ENCODE results near the gene GMDS. TPM values are rescaled to one million over a fixed set of nuclear protein-coding genes. Genes with fewer than 3 reads are reported as not detected.

Gene GMDS
- total and polyA plus RNA-seq, 2 experiments from 2014 or later, result 30.1 to 36.5 TPM

DNA sequence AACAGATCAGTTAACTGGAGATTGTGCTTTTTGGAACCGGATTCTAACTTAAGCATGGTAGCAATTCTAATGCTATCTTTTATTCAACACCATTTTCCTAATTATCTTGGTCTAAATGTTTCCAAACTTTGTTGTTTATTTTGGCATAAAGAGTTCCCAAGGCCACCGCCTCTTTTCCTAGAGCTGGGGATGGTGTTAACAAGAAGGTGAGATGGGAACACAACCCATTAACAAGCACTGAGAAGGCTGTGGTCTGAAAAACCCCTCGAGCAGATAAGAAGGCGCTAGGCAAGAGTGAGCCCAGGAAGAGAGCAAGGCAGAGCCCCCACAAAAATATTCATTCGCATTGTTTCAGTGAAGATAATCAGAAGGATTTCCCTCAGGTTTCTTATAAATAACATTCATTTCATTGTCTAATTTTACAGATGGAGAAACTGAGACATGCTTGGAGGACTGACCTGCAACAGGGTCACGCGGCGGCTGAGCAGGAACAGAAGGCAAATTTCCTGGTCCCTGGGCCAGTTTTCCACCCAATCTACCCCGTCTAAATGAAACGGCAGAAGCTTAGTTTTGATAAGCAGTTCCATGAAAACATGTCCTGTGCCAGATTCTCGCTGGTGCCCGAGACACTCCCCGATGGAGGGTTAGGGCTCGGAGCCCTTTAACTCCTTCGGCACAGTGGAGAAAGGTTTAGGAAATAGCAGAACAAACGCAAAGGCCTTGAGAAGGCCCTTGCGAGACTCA, 480.1 kb downstream of the GMDS start:
- no peak overlapping the region for H3K4me2 ChIP-seq
- no peaks in the 10 kb centered on the region for H3K36me3 ChIP-seq (ENCODE audit: insufficient read depth)
- Mint-ChIP-seq H3K9me3 (no peaks in the 10 kb centered on the region), H3K36me3 (ENCODE audit: low read depth) (no peaks in the 10 kb centered on the region), H3K27me3 (ENCODE audit: insufficient read depth, low read depth, poor library complexity) (no peaks in the 10 kb centered on the region), H3K4me1 (peaks cover 7% of the 10 kb centered on the region; the same call in 2 of the 3 replicates), H3K4me3 (no peak overlapping the region), H3K27ac (no peak overlapping the region)
- H3K9me2 ChIP-seq (ENCODE audit: insufficient read depth), result no peaks in the 10 kb centered on the region; the same call in 1 of the 2 replicates
- H3K4me1 ChIP-seq (ENCODE audit: insufficient read depth), result no peaks in the 10 kb centered on the region
- DNase-seq (ENCODE audit: low spot score), result no peak
- H2AFZ ChIP-seq, result no peak overlapping the region
- H3K27ac ChIP-seq (ENCODE audit: low read depth), result no peak overlapping the region
- H3K27me3 ChIP-seq (ENCODE audit: insufficient read depth), result no peaks in the 10 kb centered on the region
- H3K79me2 ChIP-seq (replicated peaks; ENCODE audit: insufficient read depth), result no peaks in the 10 kb centered on the region
- H3K4me3 ChIP-seq, result no peak overlapping the region
- no peaks in the 10 kb centered on the region for H4K20me1 ChIP-seq (replicated peaks; ENCODE audit: insufficient read depth)
- no peak for ATAC-seq
- TF ChIP-seq CTCF (conservative IDR thresholded peaks at IDR 0.05; ENCODE audit: low read depth in 2 of 2) (no peak), POLR2AphosphoS5 (IDR thresholded peaks at IDR 0.05; ENCODE audit: low read depth) (no peak), JUNB (IDR thresholded peaks at IDR 0.05; ENCODE audit: unreplicated experiment) (no peak), CREB1 (CRISPR knock-in tag; IDR thresholded peaks at IDR 0.05; ENCODE audit: low read depth) (no peak), REST (IDR thresholded peaks at IDR 0.05; ENCODE audit: unreplicated experiment) (no peak), EZH2 (IDR thresholded peaks at IDR 0.05; ENCODE audit: low read depth, unreplicated experiment) (no peak), STAT1 (IDR thresholded peaks at IDR 0.05; ENCODE audit: unreplicated experiment) (no peak), ZNF114 (CRISPR knock-in tag; IDR thresholded peaks at IDR 0.05) (no peak), ZNF331 (CRISPR knock-in tag; IDR thresholded peaks at IDR 0.05; ENCODE audit: low read depth) (no peak), NANOG (IDR thresholded peaks at IDR 0.05; ENCODE audit: borderline replicate concordance) (no peak), EZH2phosphoT487 (IDR thresholded peaks at IDR 0.05; ENCODE audit: unreplicated experiment) (no peak)
- TF ChIP-seq, protein P1, sequence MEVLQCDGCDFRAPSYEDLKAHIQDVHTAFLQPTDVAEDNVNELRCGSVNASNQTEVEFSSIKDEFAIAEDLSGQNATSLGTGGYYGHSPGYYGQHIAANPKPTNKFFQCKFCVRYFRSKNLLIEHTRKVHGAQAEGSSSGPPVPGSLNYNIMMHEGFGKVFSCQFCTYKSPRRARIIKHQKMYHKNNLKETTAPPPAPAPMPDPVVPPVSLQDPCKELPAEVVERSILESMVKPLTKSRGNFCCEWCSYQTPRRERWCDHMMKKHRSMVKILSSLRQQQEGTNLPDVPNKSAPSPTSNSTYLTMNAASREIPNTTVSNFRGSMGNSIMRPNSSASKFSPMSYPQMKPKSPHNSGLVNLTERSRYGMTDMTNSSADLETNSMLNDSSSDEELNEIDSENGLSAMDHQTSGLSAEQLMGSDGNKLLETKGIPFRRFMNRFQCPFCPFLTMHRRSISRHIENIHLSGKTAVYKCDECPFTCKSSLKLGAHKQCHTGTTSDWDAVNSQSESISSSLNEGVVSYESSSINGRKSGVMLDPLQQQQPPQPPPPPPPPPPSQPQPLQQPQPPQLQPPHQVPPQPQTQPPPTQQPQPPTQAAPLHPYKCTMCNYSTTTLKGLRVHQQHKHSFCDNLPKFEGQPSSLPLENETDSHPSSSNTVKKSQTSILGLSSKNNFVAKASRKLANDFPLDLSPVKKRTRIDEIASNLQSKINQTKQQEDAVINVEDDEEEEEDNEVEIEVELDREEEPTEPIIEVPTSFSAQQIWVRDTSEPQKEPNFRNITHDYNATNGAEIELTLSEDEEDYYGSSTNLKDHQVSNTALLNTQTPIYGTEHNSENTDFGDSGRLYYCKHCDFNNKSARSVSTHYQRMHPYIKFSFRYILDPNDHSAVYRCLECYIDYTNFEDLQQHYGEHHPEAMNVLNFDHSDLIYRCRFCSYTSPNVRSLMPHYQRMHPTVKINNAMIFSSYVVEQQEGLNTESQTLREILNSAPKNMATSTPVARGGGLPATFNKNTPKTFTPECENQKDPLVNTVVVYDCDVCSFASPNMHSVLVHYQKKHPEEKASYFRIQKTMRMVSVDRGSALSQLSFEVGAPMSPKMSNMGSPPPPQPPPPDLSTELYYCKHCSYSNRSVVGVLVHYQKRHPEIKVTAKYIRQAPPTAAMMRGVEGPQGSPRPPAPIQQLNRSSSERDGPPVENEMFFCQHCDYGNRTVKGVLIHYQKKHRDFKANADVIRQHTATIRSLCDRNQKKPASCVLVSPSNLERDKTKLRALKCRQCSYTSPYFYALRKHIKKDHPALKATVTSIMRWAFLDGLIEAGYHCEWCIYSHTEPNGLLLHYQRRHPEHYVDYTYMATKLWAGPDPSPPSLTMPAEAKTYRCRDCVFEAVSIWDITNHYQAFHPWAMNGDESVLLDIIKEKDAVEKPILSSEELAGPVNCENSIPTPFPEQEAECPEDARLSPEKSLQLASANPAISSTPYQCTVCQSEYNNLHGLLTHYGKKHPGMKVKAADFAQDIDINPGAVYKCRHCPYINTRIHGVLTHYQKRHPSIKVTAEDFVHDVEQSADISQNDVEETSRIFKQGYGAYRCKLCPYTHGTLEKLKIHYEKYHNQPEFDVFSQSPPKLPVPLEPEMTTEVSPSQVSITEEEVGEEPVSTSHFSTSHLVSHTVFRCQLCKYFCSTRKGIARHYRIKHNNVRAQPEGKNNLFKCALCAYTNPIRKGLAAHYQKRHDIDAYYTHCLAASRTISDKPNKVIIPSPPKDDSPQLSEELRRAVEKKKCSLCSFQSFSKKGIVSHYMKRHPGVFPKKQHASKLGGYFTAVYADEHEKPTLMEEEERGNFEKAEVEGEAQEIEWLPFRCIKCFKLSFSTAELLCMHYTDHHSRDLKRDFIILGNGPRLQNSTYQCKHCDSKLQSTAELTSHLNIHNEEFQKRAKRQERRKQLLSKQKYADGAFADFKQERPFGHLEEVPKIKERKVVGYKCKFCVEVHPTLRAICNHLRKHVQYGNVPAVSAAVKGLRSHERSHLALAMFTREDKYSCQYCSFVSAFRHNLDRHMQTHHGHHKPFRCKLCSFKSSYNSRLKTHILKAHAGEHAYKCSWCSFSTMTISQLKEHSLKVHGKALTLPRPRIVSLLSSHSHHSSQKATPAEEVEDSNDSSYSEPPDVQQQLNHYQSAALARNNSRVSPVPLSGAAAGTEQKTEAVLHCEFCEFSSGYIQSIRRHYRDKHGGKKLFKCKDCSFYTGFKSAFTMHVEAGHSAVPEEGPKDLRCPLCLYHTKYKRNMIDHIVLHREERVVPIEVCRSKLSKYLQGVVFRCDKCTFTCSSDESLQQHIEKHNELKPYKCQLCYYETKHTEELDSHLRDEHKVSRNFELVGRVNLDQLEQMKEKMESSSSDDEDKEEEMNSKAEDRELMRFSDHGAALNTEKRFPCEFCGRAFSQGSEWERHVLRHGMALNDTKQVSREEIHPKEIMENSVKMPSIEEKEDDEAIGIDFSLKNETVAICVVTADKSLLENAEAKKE (CRISPR knock-in tag; IDR thresholded peaks at IDR 0.05), result no peak
- TF ChIP-seq, protein P2, sequence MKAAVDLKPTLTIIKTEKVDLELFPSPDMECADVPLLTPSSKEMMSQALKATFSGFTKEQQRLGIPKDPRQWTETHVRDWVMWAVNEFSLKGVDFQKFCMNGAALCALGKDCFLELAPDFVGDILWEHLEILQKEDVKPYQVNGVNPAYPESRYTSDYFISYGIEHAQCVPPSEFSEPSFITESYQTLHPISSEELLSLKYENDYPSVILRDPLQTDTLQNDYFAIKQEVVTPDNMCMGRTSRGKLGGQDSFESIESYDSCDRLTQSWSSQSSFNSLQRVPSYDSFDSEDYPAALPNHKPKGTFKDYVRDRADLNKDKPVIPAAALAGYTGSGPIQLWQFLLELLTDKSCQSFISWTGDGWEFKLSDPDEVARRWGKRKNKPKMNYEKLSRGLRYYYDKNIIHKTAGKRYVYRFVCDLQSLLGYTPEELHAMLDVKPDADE (IDR thresholded peaks at IDR 0.05), result no peak
- no peaks in the 10 kb centered on the region for H3F3A ChIP-seq (replicated peaks; ENCODE audit: low read depth)
